A204.1 (cell line): ENCODE data around the gene TCERG1L.
"Not testable (repeated sequence)": the region's sequence is repeated elsewhere in the genome, so short reads cannot be mapped to it uniquely, and the experiment has no call there.

Experiments
- FAIRE-seq: peaks from 2 replicates; lab custom pipeline; 2012; peaks lifted over from hg19 to GRCh38; lab: Jason Lieb, UNC

Gene TCERG1L

GRCh38 chr10:131247873-131248272, 63.6 kb downstream of the TCERG1L start:
- no peak for FAIRE-seq

GRCh38 chr10:131246775-131247174, 64.7 kb downstream of the TCERG1L start:
- FAIRE-seq, result no peak

- FAIRE-seq, result no peak
These were observed 65.4 kb downstream of the TCERG1L start for GRCh38 chr10:131246089-131246488.

GRCh38 chr10:131245475-131246059, 66.0 kb downstream of the TCERG1L start:
- no peak for FAIRE-seq

- no peak for FAIRE-seq
These were observed 66.7 kb downstream of the TCERG1L start for GRCh38 chr10:131244836-131245235.

- no peak for FAIRE-seq
These were observed 68.4 kb downstream of the TCERG1L start for GRCh38 chr10:131243076-131243475.

GRCh38 chr10:131242007-131242406, 69.5 kb downstream of the TCERG1L start:
- no peak for FAIRE-seq

- no peak for FAIRE-seq
These were observed 70.8 kb downstream of the TCERG1L start for GRCh38 chr10:131240691-131241090.

GRCh38 chr10:131239926-131240325, 71.6 kb downstream of the TCERG1L start:
- FAIRE-seq, result no peak

- no peak for FAIRE-seq
These were observed 72.1 kb downstream of the TCERG1L start for GRCh38 chr10:131239450-131239849.

GRCh38 chr10:131238669-131239280, 72.7 kb downstream of the TCERG1L start:
- no peak for FAIRE-seq

GRCh38 chr10:131237991-131238651, 73.4 kb downstream of the TCERG1L start:
- no peak for FAIRE-seq

GRCh38 chr10:131234606-131235005, 76.9 kb downstream of the TCERG1L start:
- not testable (repeated sequence) for FAIRE-seq

- FAIRE-seq, result no peak
These were observed 77.8 kb downstream of the TCERG1L start for GRCh38 chr10:131233611-131234258.

- no peak for FAIRE-seq
These were observed 79.5 kb downstream of the TCERG1L start for GRCh38 chr10:131231965-131232541.

GRCh38 chr10:131231323-131231964, 80.1 kb downstream of the TCERG1L start:
- no peak for FAIRE-seq

GRCh38 chr10:131230641-131231322, 80.7 kb downstream of the TCERG1L start:
- FAIRE-seq, result no peak

- FAIRE-seq, result no peak
These were observed 81.4 kb downstream of the TCERG1L start for GRCh38 chr10:131230166-131230565.

- no peak for FAIRE-seq
These were observed 84.3 kb downstream of the TCERG1L start for GRCh38 chr10:131227163-131227740.

GRCh38 chr10:131226446-131227162, 84.9 kb downstream of the TCERG1L start:
- FAIRE-seq, result no peak

- no peak for FAIRE-seq
These were observed 87.4 kb downstream of the TCERG1L start for GRCh38 chr10:131224106-131224505.
